ENCODE results near the gene ELK1. TPM values are rescaled to one million over a fixed set of nuclear protein-coding genes. Genes with fewer than 3 reads are reported as not detected.

The ELK1 gene
- total and polyA plus RNA-seq, 2 experiments from 2014 or later, result 19.2 to 39.5 TPM

GRCh38 chrX:47613082-47613481 is 37.3 kb downstream of the ELK1 start:
- no peak overlapping the region for H3K4me3 Mint-ChIP-seq
- peaks cover 14% of the 10 kb centered on the region for H3K4me1 Mint-ChIP-seq
- H3K27me3 Mint-ChIP-seq (ENCODE audit: insufficient read depth, low read depth, poor library complexity), result peaks cover 1% of the 10 kb centered on the region
- peaks cover 9% of the 10 kb centered on the region; the same call in 1 of the 3 replicates for H3K36me3 Mint-ChIP-seq (ENCODE audit: low read depth)
- Histone ChIP-seq H3K9me2 (ENCODE audit: insufficient read depth) (no peaks in the 10 kb centered on the region), H4K20me1 (replicated peaks; ENCODE audit: insufficient read depth) (no peaks in the 10 kb centered on the region), H3K79me2 (replicated peaks; ENCODE audit: insufficient read depth) (no peaks in the 10 kb centered on the region), H3K36me3 (ENCODE audit: insufficient read depth) (no peaks in the 10 kb centered on the region), H3K27ac (ENCODE audit: low read depth) (no peak overlapping the region), H3K4me3 (no peak overlapping the region), H3K4me1 (ENCODE audit: insufficient read depth) (no peaks in the 10 kb centered on the region), H3K4me2 (no peak overlapping the region), H3K27me3 (ENCODE audit: insufficient read depth) (no peaks in the 10 kb centered on the region), H3F3A (replicated peaks; ENCODE audit: low read depth) (no peaks in the 10 kb centered on the region), H2AFZ (no peak overlapping the region)
- no peak overlapping the region for H3K27ac Mint-ChIP-seq
- TF ChIP-seq, protein P1, sequence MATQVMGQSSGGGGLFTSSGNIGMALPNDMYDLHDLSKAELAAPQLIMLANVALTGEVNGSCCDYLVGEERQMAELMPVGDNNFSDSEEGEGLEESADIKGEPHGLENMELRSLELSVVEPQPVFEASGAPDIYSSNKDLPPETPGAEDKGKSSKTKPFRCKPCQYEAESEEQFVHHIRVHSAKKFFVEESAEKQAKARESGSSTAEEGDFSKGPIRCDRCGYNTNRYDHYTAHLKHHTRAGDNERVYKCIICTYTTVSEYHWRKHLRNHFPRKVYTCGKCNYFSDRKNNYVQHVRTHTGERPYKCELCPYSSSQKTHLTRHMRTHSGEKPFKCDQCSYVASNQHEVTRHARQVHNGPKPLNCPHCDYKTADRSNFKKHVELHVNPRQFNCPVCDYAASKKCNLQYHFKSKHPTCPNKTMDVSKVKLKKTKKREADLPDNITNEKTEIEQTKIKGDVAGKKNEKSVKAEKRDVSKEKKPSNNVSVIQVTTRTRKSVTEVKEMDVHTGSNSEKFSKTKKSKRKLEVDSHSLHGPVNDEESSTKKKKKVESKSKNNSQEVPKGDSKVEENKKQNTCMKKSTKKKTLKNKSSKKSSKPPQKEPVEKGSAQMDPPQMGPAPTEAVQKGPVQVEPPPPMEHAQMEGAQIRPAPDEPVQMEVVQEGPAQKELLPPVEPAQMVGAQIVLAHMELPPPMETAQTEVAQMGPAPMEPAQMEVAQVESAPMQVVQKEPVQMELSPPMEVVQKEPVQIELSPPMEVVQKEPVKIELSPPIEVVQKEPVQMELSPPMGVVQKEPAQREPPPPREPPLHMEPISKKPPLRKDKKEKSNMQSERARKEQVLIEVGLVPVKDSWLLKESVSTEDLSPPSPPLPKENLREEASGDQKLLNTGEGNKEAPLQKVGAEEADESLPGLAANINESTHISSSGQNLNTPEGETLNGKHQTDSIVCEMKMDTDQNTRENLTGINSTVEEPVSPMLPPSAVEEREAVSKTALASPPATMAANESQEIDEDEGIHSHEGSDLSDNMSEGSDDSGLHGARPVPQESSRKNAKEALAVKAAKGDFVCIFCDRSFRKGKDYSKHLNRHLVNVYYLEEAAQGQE (IDR thresholded peaks at IDR 0.05; ENCODE audit: unreplicated experiment), result no peak
- TF ChIP-seq EZH2 (IDR thresholded peaks at IDR 0.05; ENCODE audit: low read depth, unreplicated experiment) (no peak), ZNF331 (CRISPR knock-in tag; IDR thresholded peaks at IDR 0.05; ENCODE audit: low read depth) (no peak), NANOG (IDR thresholded peaks at IDR 0.05; ENCODE audit: borderline replicate concordance) (no peak), ETS1 (IDR thresholded peaks at IDR 0.05) (no peak), CREB1 (CRISPR knock-in tag; IDR thresholded peaks at IDR 0.05; ENCODE audit: low read depth) (no peak), EZH2phosphoT487 (IDR thresholded peaks at IDR 0.05; ENCODE audit: unreplicated experiment) (no peak), JUNB (IDR thresholded peaks at IDR 0.05; ENCODE audit: unreplicated experiment) (no peak), POLR2AphosphoS5 (IDR thresholded peaks at IDR 0.05; ENCODE audit: low read depth) (no peak), ZNF114 (CRISPR knock-in tag; IDR thresholded peaks at IDR 0.05) (no peak)
- TF ChIP-seq, protein P2, sequence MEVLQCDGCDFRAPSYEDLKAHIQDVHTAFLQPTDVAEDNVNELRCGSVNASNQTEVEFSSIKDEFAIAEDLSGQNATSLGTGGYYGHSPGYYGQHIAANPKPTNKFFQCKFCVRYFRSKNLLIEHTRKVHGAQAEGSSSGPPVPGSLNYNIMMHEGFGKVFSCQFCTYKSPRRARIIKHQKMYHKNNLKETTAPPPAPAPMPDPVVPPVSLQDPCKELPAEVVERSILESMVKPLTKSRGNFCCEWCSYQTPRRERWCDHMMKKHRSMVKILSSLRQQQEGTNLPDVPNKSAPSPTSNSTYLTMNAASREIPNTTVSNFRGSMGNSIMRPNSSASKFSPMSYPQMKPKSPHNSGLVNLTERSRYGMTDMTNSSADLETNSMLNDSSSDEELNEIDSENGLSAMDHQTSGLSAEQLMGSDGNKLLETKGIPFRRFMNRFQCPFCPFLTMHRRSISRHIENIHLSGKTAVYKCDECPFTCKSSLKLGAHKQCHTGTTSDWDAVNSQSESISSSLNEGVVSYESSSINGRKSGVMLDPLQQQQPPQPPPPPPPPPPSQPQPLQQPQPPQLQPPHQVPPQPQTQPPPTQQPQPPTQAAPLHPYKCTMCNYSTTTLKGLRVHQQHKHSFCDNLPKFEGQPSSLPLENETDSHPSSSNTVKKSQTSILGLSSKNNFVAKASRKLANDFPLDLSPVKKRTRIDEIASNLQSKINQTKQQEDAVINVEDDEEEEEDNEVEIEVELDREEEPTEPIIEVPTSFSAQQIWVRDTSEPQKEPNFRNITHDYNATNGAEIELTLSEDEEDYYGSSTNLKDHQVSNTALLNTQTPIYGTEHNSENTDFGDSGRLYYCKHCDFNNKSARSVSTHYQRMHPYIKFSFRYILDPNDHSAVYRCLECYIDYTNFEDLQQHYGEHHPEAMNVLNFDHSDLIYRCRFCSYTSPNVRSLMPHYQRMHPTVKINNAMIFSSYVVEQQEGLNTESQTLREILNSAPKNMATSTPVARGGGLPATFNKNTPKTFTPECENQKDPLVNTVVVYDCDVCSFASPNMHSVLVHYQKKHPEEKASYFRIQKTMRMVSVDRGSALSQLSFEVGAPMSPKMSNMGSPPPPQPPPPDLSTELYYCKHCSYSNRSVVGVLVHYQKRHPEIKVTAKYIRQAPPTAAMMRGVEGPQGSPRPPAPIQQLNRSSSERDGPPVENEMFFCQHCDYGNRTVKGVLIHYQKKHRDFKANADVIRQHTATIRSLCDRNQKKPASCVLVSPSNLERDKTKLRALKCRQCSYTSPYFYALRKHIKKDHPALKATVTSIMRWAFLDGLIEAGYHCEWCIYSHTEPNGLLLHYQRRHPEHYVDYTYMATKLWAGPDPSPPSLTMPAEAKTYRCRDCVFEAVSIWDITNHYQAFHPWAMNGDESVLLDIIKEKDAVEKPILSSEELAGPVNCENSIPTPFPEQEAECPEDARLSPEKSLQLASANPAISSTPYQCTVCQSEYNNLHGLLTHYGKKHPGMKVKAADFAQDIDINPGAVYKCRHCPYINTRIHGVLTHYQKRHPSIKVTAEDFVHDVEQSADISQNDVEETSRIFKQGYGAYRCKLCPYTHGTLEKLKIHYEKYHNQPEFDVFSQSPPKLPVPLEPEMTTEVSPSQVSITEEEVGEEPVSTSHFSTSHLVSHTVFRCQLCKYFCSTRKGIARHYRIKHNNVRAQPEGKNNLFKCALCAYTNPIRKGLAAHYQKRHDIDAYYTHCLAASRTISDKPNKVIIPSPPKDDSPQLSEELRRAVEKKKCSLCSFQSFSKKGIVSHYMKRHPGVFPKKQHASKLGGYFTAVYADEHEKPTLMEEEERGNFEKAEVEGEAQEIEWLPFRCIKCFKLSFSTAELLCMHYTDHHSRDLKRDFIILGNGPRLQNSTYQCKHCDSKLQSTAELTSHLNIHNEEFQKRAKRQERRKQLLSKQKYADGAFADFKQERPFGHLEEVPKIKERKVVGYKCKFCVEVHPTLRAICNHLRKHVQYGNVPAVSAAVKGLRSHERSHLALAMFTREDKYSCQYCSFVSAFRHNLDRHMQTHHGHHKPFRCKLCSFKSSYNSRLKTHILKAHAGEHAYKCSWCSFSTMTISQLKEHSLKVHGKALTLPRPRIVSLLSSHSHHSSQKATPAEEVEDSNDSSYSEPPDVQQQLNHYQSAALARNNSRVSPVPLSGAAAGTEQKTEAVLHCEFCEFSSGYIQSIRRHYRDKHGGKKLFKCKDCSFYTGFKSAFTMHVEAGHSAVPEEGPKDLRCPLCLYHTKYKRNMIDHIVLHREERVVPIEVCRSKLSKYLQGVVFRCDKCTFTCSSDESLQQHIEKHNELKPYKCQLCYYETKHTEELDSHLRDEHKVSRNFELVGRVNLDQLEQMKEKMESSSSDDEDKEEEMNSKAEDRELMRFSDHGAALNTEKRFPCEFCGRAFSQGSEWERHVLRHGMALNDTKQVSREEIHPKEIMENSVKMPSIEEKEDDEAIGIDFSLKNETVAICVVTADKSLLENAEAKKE (CRISPR knock-in tag; IDR thresholded peaks at IDR 0.05), result no peak
- ATAC-seq (no peak), DNase-seq (ENCODE audit: low spot score) (no peak)
- no peaks in the 10 kb centered on the region for H3K9me3 Mint-ChIP-seq

Data from GM23338 (cell line).